OCI-LY3 (cell line): ENCODE measurements around the gene DIPK1C.

Experiments used
- EZH2phosphoT487 ChIP-seq: fragments of 200-600 bp; shearing (Covaris generic); IDR thresholded peaks from 2 replicates; pipeline ENCODE4 v1.6.1; 2018; ENCODE audit warnings: antibody characterized with exemption, mixed run types, low read depth
- TF ChIP-seq, protein P1 (sequence below): fragments of 200-600, 300-600 bp; sonication (generic); IDR thresholded peaks from 2 replicates; pipeline ENCODE4 v1.5.1; 2014; ENCODE audit warnings: antibody characterized with exemption, low read length, low read depth

DNA sequence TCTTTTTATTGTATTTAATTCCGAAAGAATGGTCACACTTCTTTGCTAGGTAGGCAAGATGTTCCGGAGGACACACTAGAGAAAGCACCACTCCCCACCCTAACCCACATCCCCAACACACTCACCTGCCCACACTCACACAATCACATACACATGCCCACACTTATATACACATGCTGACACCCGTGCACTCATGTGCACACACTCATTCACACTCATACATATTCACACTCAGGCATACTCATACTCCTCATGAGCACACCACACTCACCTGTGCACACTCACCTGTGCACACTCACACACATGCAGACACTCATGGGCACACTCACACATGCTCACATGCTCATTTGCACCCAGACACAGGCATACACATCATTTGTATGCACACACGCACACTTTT, 21.4 kb downstream of the DIPK1C start:
- TF ChIP-seq, protein P1, sequence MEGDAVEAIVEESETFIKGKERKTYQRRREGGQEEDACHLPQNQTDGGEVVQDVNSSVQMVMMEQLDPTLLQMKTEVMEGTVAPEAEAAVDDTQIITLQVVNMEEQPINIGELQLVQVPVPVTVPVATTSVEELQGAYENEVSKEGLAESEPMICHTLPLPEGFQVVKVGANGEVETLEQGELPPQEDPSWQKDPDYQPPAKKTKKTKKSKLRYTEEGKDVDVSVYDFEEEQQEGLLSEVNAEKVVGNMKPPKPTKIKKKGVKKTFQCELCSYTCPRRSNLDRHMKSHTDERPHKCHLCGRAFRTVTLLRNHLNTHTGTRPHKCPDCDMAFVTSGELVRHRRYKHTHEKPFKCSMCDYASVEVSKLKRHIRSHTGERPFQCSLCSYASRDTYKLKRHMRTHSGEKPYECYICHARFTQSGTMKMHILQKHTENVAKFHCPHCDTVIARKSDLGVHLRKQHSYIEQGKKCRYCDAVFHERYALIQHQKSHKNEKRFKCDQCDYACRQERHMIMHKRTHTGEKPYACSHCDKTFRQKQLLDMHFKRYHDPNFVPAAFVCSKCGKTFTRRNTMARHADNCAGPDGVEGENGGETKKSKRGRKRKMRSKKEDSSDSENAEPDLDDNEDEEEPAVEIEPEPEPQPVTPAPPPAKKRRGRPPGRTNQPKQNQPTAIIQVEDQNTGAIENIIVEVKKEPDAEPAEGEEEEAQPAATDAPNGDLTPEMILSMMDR = no peak
- no peak for TF ChIP-seq EZH2phosphoT487
